CD4-positive, alpha-beta T cell (primary cell): ENCODE measurements around the gene MAP7D1. TPM values are rescaled to one million over a fixed set of nuclear protein-coding genes. Genes with fewer than 3 reads are reported as not detected.

Source experiments
- ATAC-seq: fragments of 200-7000 bp; cut with Tn5 transposase; one replicate; pipeline ENCODE4 v1.10.0; 2022; ENCODE audit warnings: mild to moderate bottlenecking; ENCODE audit not compliant: poor library complexity
- CTCF ChIA-PET: fragments of 350-600 bp; sonication (Branson Sonifier 250); formaldehyde crosslinking; loops from one replicate; lab custom pipeline; 2021; ENCODE audit warnings: antibody characterized with exemption, inconsistent platforms; lab: Charles Lee
- POLR2A ChIA-PET: fragments of 350-600 bp; sonication (Branson Sonifier 250); formaldehyde crosslinking; loops from one replicate; lab custom pipeline; 2021; ENCODE audit warnings: antibody characterized with exemption, inconsistent platforms; lab: Charles Lee
- DNase-seq, 14 experiments: peaks; one replicate each; pipeline ENCODE4 v3.0.0-alpha.2; 2013 to 2020; ENCODE audit warnings: mixed read lengths in 2 of 14
- H3K27ac ChIP-seq, 2 donors: one replicate each; pipeline versions ENCODE4 v1.5.1 to v1.7.0; 2013; ENCODE audit warnings: low read length in 2 of 2, low read depth in 1 of 2, mild to moderate bottlenecking in 1 of 2
- H3K27me3 ChIP-seq, 2 experiments: 1 replicate in 1 of 2; 2 replicates in 1 of 2; pipeline versions ENCODE4 v1.6.1 to v1.7.0; 2013; ENCODE audit warnings: low read length in 2 of 2, control low read depth in 1 of 2, mild to moderate bottlenecking in 1 of 2, moderate library complexity in 1 of 2; ENCODE audit not compliant: insufficient read depth in 2 of 2, control insufficient read depth in 1 of 2
- H3K36me3 ChIP-seq: one replicate; pipeline ENCODE4 v1.6.1; 2013; ENCODE audit warnings: low read length, control low read depth; ENCODE audit not compliant: insufficient read depth
- H3K4me1 ChIP-seq: one replicate; pipeline ENCODE4 v1.6.1; 2013; ENCODE audit warnings: low read length, control low read depth; ENCODE audit not compliant: insufficient read depth
- H3K4me3 ChIP-seq: one replicate; pipeline ENCODE4 v1.5.1; 2013; ENCODE audit warnings: mild to moderate bottlenecking, low read length, moderate library complexity
- H3K9me3 ChIP-seq, 2 experiments: 1 replicate in 1 of 2; 2 replicates in 1 of 2; pipeline versions ENCODE4 v1.6.1 to v1.7.0; 2013; ENCODE audit warnings: low read length in 2 of 2, mild to moderate bottlenecking in 2 of 2, control low read depth in 1 of 2, moderate library complexity in 1 of 2; ENCODE audit not compliant: control insufficient read depth in 1 of 2, insufficient read depth in 1 of 2
- H3K27ac Mint-ChIP-seq: one replicate; pipeline ENCODE4 v1.8.0; 2020; ENCODE audit warnings: mixed read lengths
- H3K27me3 Mint-ChIP-seq: one replicate; pipeline ENCODE4 v1.8.0; 2021; ENCODE audit warnings: mixed read lengths
- H3K36me3 Mint-ChIP-seq: one replicate; pipeline ENCODE4 v1.8.0; 2021; ENCODE audit warnings: low read depth, mixed read lengths
- H3K4me1 Mint-ChIP-seq: one replicate; pipeline ENCODE4 v1.8.0; 2021; ENCODE audit warnings: low read depth, mixed read lengths
- H3K4me3 Mint-ChIP-seq: one replicate; pipeline ENCODE4 v1.8.0; 2020; ENCODE audit warnings: mild to moderate bottlenecking, mixed read lengths
- H3K9me3 Mint-ChIP-seq: one replicate; pipeline ENCODE4 v1.8.0; 2020; ENCODE audit warnings: mixed read lengths
- intact Hi-C, 2 experiments: fragments of 100-400 bp; cut with DNase I in 1 of 2; cut with micrococcal nuclease in 1 of 2; formaldehyde crosslinking; loops; one replicate each; pipeline versions ENCODE4 v1.15.1 to v1.9.0; 2023 to 2025; cut with DNase I, micrococcal nuclease
- total RNA-seq, 174 experiments: library from RNA in 2 of 174; stranded (reverse) in 2 of 174; gene quantifications; one replicate each; pipeline ENCODE4 v1.2.3 and lab custom pipeline; 2021 to 2026
- TF ChIP-seq, protein P1 (sequence below): fragments of 200-600 bp; IDR thresholded peaks from one replicate; pipeline ENCODE4 v1.8.0; 2022; ENCODE audit warnings: antibody characterized with exemption, mild to moderate bottlenecking

Gene MAP7D1
- total RNA-seq, 2 experiments from 2014 or later = 156 to 163 TPM

DNA sequence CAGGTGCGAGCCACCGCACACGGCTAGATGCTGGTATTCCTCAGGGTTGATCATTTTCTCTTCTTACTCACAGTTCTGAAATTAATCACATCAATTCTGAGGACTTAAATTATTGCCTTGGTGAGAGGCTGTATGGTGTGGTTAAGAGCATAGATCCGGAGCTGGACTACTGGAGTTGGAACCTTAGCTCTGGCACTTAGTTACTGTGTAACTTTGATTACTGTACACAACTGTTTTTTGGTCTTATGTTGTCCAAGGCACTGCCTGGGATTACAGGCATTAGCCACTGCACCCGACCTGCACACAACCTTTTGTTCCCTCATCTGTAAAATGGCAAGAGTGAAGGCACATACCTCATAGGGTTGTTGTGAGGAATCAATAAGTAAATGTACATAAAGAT lies 42.7 kb downstream of the MAP7D1 start:
- ChIA-PET POLR2A (no interaction called here), CTCF (no interaction called here)
- Mint-ChIP-seq H3K27me3 (no peaks in the 10 kb centered on the region), H3K36me3 (no peaks in the 10 kb centered on the region), H3K4me1 (no peaks in the 10 kb centered on the region), H3K27ac (no peak overlapping the region), H3K9me3 (no peaks in the 10 kb centered on the region), H3K4me3 (no peak overlapping the region)
- no peaks in the 10 kb centered on the region for H3K36me3 ChIP-seq
- intact Hi-C loops = no loop called here
- ATAC-seq (no peak), DNase-seq (no peak)
- H3K4me3 ChIP-seq = no peak overlapping the region
- no peaks in the 10 kb centered on the region for H3K9me3 ChIP-seq
- no peaks in the 10 kb centered on the region for H3K4me1 ChIP-seq
- H3K27ac ChIP-seq = no peak overlapping the region
- TF ChIP-seq, protein P1, sequence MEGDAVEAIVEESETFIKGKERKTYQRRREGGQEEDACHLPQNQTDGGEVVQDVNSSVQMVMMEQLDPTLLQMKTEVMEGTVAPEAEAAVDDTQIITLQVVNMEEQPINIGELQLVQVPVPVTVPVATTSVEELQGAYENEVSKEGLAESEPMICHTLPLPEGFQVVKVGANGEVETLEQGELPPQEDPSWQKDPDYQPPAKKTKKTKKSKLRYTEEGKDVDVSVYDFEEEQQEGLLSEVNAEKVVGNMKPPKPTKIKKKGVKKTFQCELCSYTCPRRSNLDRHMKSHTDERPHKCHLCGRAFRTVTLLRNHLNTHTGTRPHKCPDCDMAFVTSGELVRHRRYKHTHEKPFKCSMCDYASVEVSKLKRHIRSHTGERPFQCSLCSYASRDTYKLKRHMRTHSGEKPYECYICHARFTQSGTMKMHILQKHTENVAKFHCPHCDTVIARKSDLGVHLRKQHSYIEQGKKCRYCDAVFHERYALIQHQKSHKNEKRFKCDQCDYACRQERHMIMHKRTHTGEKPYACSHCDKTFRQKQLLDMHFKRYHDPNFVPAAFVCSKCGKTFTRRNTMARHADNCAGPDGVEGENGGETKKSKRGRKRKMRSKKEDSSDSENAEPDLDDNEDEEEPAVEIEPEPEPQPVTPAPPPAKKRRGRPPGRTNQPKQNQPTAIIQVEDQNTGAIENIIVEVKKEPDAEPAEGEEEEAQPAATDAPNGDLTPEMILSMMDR = no peak
- no peaks in the 10 kb centered on the region for H3K27me3 ChIP-seq

DNA sequence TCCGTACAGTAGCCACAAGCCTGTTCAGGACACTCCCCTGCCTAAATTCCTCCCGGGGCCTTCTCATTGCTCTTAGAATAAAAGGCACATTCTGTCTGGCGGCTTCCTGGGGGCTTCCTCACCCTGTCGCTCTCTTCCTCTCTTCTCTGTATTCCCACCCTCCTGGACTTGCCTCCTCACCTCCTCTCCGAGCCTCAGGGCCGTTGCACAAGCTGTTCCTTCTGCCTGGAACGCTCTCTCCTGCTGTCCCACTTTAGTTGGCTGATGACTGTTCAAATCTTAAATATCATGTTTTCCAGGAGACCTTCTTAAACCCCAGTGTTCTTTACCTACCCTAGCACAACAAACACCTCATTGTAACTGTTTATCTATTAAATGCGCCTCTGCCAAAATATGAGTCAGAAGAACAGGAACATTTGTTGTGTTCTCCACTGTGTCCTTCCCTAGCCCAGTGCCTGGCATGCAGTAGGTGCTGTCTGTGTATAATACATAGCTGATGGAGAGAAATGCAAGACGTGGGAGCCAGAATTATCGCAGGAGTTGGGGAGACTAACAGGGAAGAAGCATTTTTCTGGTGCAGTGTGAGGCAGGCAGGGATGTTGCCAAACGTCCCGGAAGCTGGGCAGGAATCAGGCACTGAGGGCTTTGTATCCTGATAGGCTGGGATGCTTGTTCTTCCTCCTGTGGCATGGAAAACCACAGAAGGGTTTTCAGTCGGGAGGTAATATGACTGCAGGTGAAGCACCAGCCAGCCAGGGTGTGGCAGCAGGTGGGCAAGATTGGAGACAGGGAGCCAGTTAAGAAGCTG lies 44.2 kb downstream of the MAP7D1 start:
- Mint-ChIP-seq H3K4me1 (no peaks in the 10 kb centered on the region), H3K27ac (no peak overlapping the region), H3K36me3 (no peaks in the 10 kb centered on the region), H3K27me3 (no peaks in the 10 kb centered on the region), H3K4me3 (no peak overlapping the region), H3K9me3 (no peaks in the 10 kb centered on the region)
- TF ChIP-seq, protein P1 = no peak
- Histone ChIP-seq H3K4me1 (no peaks in the 10 kb centered on the region), H3K36me3 (no peaks in the 10 kb centered on the region), H3K4me3 (no peak overlapping the region), H3K9me3 (no peaks in the 10 kb centered on the region), H3K27ac (no peak overlapping the region), H3K27me3 (no peaks in the 10 kb centered on the region)
- ATAC-seq (no peak), DNase-seq (no peak)
- ChIA-PET POLR2A (interaction anchor here (0.9 kb wide), 1 partner anchor 23 kb away, joined by 4 read pairs; no protein-coding TSS in a partner anchor), CTCF (no interaction called here)
- intact Hi-C loops = no loop called here

DNA sequence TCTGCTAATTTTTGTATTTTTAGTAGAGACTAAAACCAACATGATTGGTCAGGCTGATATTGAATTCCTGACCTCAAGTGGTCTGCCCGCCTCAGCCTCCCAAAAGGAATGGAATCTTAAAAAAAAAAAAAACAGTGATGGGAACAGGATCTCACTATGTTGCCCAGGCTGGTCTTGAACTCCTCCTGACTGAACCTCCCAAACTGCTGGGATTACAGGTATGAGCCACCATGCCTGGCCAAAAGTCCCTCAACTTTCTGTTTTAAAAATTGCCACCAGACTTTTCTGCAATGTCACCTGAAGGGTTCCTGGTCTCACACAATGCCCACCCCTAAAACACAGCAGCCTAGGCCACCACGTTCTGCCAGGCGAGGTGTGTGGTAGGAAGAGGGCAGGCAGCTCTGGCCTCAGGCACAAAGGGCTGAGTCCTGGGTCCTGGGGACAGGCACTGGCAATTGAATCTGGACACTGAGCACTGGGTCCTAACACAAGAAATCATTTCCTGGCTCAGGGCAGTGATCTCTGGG lies 47.1 kb downstream of the MAP7D1 start:
- Histone ChIP-seq H3K9me3 (no peaks in the 10 kb centered on the region), H3K4me1 (no peaks in the 10 kb centered on the region), H3K36me3 (no peaks in the 10 kb centered on the region), H3K4me3 (no peak overlapping the region), H3K27me3 (no peaks in the 10 kb centered on the region), H3K27ac (no peak overlapping the region)
- Mint-ChIP-seq H3K9me3 (no peaks in the 10 kb centered on the region), H3K27me3 (no peaks in the 10 kb centered on the region), H3K4me1 (no peaks in the 10 kb centered on the region), H3K27ac (no peak overlapping the region), H3K4me3 (no peak overlapping the region), H3K36me3 (no peaks in the 10 kb centered on the region)
- ATAC-seq = no peak
- TF ChIP-seq, protein P1 = no peak
- no peak for DNase-seq
- intact Hi-C loops = no loop called here
- POLR2A ChIA-PET = no interaction called here
- CTCF ChIA-PET = no interaction called here
